Heart left ventricle (tissue), 13 donors: ENCODE measurements around the gene NUP210.
"Not testable (repeated sequence)": the region's sequence is repeated elsewhere in the genome, so short reads cannot be mapped to it uniquely, and the experiment has no call there.

ENCODE experiments used
- POLR2A ChIP-seq, 2 donors: fragments of 450-650 bp; IDR thresholded peaks; one replicate each; pipeline ENCODE4 v1.6.1; 2017; ENCODE audit warnings: antibody characterized with exemption in 2 of 2, mild to moderate bottlenecking in 2 of 2, moderate library complexity in 2 of 2
- TF ChIP-seq, protein P1 (sequence below), 12 donors: fragments of 200-600 bp; sonication (generic) in 4 of 12; IDR thresholded peaks; one replicate each; pipeline versions ENCODE4 v1.5.0 to v1.8.0; 2018 to 2022; ENCODE audit warnings: antibody characterized with exemption in 12 of 12, mild to moderate bottlenecking in 5 of 12
- donor health status: ischemic (EF 13 %, LVEDD 7.1; RV severe dilation, severe dysfunction).
- donor health status: DM: no; HTN: yes; CAD: no.
- donor health status: DM: no; HTN: no; CAD: no.
- donor health status: ischemic (EF 25% LVEDD 6.9; RV normal size, moderate dysfunction).
- donor health status: ischemic (EF 25% LVEDD 5.7; RV mildly dilated, moderate dysfunction).
- donor health status: ischemic (EF 35%, LVEDD 5.7; RV mildly dilated, moderate dysfunction).
- donor health status: nonischemic (EF 11% LVEDD 7.7; RV severe dilation, severe dysfunction).
- donor health status: DM: yes; HTN: yes; CAD: no.
- donor health status: PGD.
- donor health status: ischemic (EF 29% LVEDD 5.4; RV normal size, mild dysfunction).
- donor health status: nonischemic (EF 23%, LVEDD 6.1; RV moderate dilation, normal function).

DNA sequence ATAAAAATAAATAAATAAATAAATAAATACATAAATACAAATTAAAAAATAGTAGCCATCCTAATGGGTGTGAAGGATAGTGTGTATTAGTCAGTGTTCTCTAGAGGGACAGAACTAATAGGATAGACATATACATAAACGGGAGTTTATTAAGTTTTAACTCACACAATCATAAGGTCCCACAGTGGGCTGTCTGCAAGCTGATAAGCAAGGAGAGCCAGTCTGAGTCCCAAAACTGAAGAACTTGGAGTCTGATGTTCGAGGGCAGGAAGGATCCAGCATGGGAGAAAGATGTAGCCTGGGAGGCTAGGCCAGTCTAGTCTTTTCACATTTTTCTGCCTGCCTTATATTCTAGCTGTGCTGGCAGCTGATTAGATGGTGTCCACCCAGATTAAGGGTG is 22.8 kb upstream of the NUP210 start:
- TF ChIP-seq POLR2A (IDR thresholded peaks at IDR 0.05): not testable (repeated sequence)
- TF ChIP-seq, protein P1, sequence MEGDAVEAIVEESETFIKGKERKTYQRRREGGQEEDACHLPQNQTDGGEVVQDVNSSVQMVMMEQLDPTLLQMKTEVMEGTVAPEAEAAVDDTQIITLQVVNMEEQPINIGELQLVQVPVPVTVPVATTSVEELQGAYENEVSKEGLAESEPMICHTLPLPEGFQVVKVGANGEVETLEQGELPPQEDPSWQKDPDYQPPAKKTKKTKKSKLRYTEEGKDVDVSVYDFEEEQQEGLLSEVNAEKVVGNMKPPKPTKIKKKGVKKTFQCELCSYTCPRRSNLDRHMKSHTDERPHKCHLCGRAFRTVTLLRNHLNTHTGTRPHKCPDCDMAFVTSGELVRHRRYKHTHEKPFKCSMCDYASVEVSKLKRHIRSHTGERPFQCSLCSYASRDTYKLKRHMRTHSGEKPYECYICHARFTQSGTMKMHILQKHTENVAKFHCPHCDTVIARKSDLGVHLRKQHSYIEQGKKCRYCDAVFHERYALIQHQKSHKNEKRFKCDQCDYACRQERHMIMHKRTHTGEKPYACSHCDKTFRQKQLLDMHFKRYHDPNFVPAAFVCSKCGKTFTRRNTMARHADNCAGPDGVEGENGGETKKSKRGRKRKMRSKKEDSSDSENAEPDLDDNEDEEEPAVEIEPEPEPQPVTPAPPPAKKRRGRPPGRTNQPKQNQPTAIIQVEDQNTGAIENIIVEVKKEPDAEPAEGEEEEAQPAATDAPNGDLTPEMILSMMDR (IDR thresholded peaks at IDR 0.05): not testable (repeated sequence)
